Measurements from ENCODE around the gene NPBWR2.

DNA sequence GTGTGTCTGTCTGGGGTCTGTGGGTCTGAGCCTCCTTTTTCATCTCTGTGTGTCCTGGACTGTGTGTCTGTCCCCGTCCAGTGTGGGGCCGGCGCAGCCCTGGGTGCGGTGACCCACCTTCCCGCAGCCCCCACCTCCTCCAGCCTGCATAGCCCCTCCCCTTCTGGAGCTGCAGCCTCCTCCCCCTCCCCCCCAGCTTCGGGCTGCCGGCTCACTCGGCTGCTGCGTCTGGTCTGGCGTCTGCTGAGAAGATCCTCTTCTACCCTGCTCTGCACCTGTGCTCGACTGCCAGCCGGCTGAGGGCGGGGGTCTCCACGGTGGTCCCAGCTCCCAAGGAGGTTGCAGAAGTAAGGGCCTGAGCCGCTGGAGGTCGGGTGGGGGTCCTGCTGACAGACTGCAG is 15.6 kb downstream of the NPBWR2 start:
- no peak for TF ChIP-seq HDAC6 (IDR thresholded peaks at IDR 0.05; ENCODE audit: low read depth, low read length)
- no peak for TF ChIP-seq TAF9B (IDR thresholded peaks at IDR 0.05; ENCODE audit: partially characterized antibody)
- no peak for TF ChIP-seq RB1 (IDR thresholded peaks at IDR 0.05; ENCODE audit: low read depth)
- no peak for TF ChIP-seq NFXL1 (CRISPR knock-in tag; IDR thresholded peaks at IDR 0.05)
- no peak for TF ChIP-seq BACH1 (tag; IDR thresholded peaks at IDR 0.05)
- TF ChIP-seq FOS (IDR thresholded peaks at IDR 0.05; ENCODE audit: extremely low read depth, insufficient read length): no peak
- TF ChIP-seq ZNF140 (CRISPR knock-in tag; IDR thresholded peaks at IDR 0.05): no peak
- no peak for TF ChIP-seq POLR2AphosphoS2 (IDR thresholded peaks at IDR 0.05; ENCODE audit: low read length)
- no peak for TF ChIP-seq BHLHE40 (IDR thresholded peaks at IDR 0.05; ENCODE audit: low read length)
